ENCODE measurements around the gene KRT74. TPM values are rescaled to one million over a fixed set of nuclear protein-coding genes. Genes with fewer than 3 reads are reported as not detected.

KRT74 gene
- total RNA-seq, 4 donors from 2014 or later: not detected

- TF ChIP-seq, protein P1, sequence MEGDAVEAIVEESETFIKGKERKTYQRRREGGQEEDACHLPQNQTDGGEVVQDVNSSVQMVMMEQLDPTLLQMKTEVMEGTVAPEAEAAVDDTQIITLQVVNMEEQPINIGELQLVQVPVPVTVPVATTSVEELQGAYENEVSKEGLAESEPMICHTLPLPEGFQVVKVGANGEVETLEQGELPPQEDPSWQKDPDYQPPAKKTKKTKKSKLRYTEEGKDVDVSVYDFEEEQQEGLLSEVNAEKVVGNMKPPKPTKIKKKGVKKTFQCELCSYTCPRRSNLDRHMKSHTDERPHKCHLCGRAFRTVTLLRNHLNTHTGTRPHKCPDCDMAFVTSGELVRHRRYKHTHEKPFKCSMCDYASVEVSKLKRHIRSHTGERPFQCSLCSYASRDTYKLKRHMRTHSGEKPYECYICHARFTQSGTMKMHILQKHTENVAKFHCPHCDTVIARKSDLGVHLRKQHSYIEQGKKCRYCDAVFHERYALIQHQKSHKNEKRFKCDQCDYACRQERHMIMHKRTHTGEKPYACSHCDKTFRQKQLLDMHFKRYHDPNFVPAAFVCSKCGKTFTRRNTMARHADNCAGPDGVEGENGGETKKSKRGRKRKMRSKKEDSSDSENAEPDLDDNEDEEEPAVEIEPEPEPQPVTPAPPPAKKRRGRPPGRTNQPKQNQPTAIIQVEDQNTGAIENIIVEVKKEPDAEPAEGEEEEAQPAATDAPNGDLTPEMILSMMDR (IDR thresholded peaks at IDR 0.05): no peak
- TF ChIP-seq POLR2A (IDR thresholded peaks at IDR 0.05): no peak
- H3K27me3 ChIP-seq: no peaks in the 10 kb centered on the region
- H3K27ac ChIP-seq: no peak overlapping the region
- DNase-seq: no peak
- no peaks in the 10 kb centered on the region for H3K36me3 ChIP-seq
- H3K4me3 ChIP-seq: no peak overlapping the region
- H3K4me1 ChIP-seq: no peaks in the 10 kb centered on the region
- H3K9me3 ChIP-seq: no peaks in the 10 kb centered on the region
Measured at GRCh38 chr12:52606581-52607218, 33.1 kb upstream of the KRT74 start.

DNA sequence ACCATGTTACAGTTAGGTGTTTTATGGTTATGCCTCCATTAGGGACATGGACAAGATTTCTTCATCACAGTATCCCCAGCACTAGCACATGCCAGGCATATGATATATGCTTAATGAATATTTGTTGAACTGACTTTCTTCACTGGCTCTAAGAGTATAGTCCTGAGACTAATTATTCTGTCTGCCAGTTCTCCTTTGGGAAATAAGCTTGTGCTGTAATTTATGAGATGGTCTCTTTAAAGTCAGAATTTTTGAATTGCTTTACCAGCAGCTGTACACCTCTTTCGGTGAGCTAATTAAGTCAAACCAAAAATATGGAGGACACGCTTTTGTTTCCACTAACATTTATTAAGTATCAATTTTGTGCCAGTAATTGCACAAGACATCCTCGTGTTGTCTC is 32.5 kb upstream of the KRT74 start:
- no peak for DNase-seq
- Histone ChIP-seq H3K9me3 (no peaks in the 10 kb centered on the region), H3K27me3 (no peaks in the 10 kb centered on the region), H3K27ac (no peak overlapping the region), H3K36me3 (no peaks in the 10 kb centered on the region), H3K4me1 (no peaks in the 10 kb centered on the region), H3K4me3 (no peak overlapping the region)
- TF ChIP-seq POLR2A (IDR thresholded peaks at IDR 0.05): no peak
- TF ChIP-seq, protein P1 (IDR thresholded peaks at IDR 0.05): no peak

DNA sequence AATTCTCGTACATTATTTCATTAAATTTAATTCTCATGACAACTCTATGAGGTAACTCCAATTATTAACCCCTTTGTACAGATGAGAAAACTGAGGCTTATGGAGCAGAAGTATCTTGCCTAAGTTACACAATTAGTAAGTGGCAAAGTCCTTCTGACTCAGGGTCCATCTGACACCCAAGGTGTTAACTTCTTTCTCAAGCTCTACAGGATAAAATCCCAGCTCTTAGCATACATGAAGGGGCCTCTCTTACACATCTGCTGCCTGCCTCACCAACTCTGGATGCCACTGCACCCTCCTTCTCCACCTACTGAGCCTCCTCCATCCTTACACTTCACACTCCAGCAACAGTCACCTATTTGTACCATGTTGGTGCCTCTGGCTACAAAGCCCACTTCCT is 31.9 kb upstream of the KRT74 start:
- H3K4me3 ChIP-seq: no peak overlapping the region
- no peak for DNase-seq
- no peak for TF ChIP-seq POLR2A (IDR thresholded peaks at IDR 0.05)
- TF ChIP-seq, protein P1 (IDR thresholded peaks at IDR 0.05): no peak
- H3K27me3 ChIP-seq: no peaks in the 10 kb centered on the region
- no peaks in the 10 kb centered on the region for H3K36me3 ChIP-seq
- H3K27ac ChIP-seq: no peak overlapping the region
- no peaks in the 10 kb centered on the region for H3K9me3 ChIP-seq
- no peaks in the 10 kb centered on the region for H3K4me1 ChIP-seq

DNA sequence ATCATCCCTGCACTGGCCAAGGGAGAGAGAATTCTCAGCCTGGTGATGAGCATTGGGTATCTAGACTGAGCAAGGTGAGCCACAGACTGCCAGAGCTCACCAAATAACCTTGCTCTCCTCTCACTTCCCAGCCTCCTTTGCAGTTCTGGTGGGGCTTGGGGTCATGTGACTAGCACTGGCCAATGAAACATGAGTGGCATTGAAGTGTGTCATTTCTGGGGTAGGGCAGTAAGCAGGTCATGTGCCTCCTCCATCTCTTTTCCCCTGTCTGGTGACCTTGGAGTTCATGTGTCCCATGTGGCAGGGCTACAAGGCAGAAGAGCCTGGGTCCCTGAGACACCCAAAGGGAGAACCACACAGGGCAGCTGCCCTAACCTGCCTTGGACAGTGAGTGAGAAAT is 31.2 kb upstream of the KRT74 start:
- no peaks in the 10 kb centered on the region for H3K27me3 ChIP-seq
- H3K36me3 ChIP-seq: no peaks in the 10 kb centered on the region
- H3K9me3 ChIP-seq: no peaks in the 10 kb centered on the region
- H3K27ac ChIP-seq: no peak overlapping the region
- H3K4me1 ChIP-seq: no peaks in the 10 kb centered on the region
- no peak overlapping the region for H3K4me3 ChIP-seq
- DNase-seq: no peak
- TF ChIP-seq, protein P1 (IDR thresholded peaks at IDR 0.05): no peak
- TF ChIP-seq POLR2A (IDR thresholded peaks at IDR 0.05): no peak

DNA sequence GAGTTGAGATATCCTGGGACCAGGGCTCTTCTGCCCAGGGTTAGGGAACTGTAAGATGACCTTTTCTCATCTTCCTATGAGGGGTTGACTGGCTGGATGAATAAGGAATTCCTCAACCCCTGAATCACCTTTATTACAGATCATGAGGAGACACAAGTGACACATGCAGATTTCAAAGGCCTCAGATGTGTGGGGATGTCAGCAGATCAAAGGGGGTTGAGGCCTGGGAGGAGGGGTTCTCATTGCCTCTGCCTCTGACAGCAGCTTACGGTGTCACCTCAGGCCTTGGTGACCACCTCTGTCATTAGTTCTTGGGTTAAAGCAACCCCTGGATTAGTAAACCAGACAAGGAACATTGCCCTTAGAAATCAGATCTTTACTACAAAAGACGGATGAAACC is 29.7 kb upstream of the KRT74 start:
- H3K4me3 ChIP-seq: no peak overlapping the region
- no peaks in the 10 kb centered on the region for H3K4me1 ChIP-seq
- H3K36me3 ChIP-seq: no peaks in the 10 kb centered on the region
- no peaks in the 10 kb centered on the region for H3K9me3 ChIP-seq
- no peak overlapping the region for H3K27ac ChIP-seq
- TF ChIP-seq, protein P1 (IDR thresholded peaks at IDR 0.05): no peak
- TF ChIP-seq POLR2A (IDR thresholded peaks at IDR 0.05): no peak
- no peaks in the 10 kb centered on the region for H3K27me3 ChIP-seq
- no peak for DNase-seq

- Histone ChIP-seq H3K4me1 (no peaks in the 10 kb centered on the region), H3K27ac (no peak overlapping the region), H3K27me3 (no peaks in the 10 kb centered on the region), H3K36me3 (no peaks in the 10 kb centered on the region), H3K9me3 (no peaks in the 10 kb centered on the region), H3K4me3 (no peak overlapping the region)
- no peak for DNase-seq
- no peak for TF ChIP-seq POLR2A (IDR thresholded peaks at IDR 0.05)
- TF ChIP-seq, protein P1 (IDR thresholded peaks at IDR 0.05): no peak
Measured at GRCh38 chr12:52602552-52602951, 28.9 kb upstream of the KRT74 start.

Data from Peyer's patch (tissue), 4 donors.